ENCODE data around the gene FAM240A.

FAM240A gene

GRCh38 chr3:46674031-46674845, 61.9 kb downstream of the FAM240A start:
- no peak for ATAC-seq
- TF ChIP-seq ZC3H10 (CRISPR knock-in tag; IDR thresholded peaks at IDR 0.05), result no peak
- no peak for TF ChIP-seq OSR1 (CRISPR knock-in tag; IDR thresholded peaks at IDR 0.05)
- no peak for TF ChIP-seq TOX (CRISPR knock-in tag; IDR thresholded peaks at IDR 0.05; ENCODE audit: borderline replicate concordance)
- no peak for TF ChIP-seq BACH2 (CRISPR knock-in tag; IDR thresholded peaks at IDR 0.05; ENCODE audit: borderline replicate concordance)
- TF ChIP-seq TCF4 (CRISPR knock-in tag; IDR thresholded peaks at IDR 0.05; ENCODE audit: borderline replicate concordance), result no peak
- no peak for TF ChIP-seq ZFP3 (CRISPR knock-in tag; IDR thresholded peaks at IDR 0.05)
- TF ChIP-seq CREB5 (CRISPR knock-in tag; IDR thresholded peaks at IDR 0.05; ENCODE audit: low read depth), result no peak
- TF ChIP-seq ZNF8 (CRISPR knock-in tag; IDR thresholded peaks at IDR 0.05), result no peak

- no peak for ATAC-seq
- no peak for TF ChIP-seq CREB5 (CRISPR knock-in tag; IDR thresholded peaks at IDR 0.05; ENCODE audit: low read depth)
- no peak for TF ChIP-seq CSRNP3 (CRISPR knock-in tag; IDR thresholded peaks at IDR 0.05)
- TF ChIP-seq ZNF70 (CRISPR knock-in tag; IDR thresholded peaks at IDR 0.05), result no peak
- TF ChIP-seq ZC3H10 (CRISPR knock-in tag; IDR thresholded peaks at IDR 0.05), result no peak
Measured at GRCh38 chr3:46675426-46675825, 63.1 kb downstream of the FAM240A start.
